Transverse colon (tissue), 4 donors: ENCODE results near the gene KRTAP3-2.

ENCODE experiments used
- EP300 ChIP-seq: sonication (generic); formaldehyde crosslinking; IDR thresholded peaks from one replicate; pipeline ENCODE4 v1.6.1; 2017; ENCODE audit warnings: antibody characterized with exemption, low read depth
- POLR2A ChIP-seq: fragments of 450-650 bp; IDR thresholded peaks from one replicate; pipeline ENCODE4 v1.6.1; 2016; ENCODE audit warnings: antibody characterized with exemption, mild to moderate bottlenecking, moderate library complexity
- POLR2AphosphoS5 ChIP-seq, 3 donors: sonication (generic); formaldehyde crosslinking; IDR thresholded peaks; one replicate each; pipeline ENCODE4 v1.6.1; 2016; ENCODE audit warnings: antibody characterized with exemption in 3 of 3
- TF ChIP-seq, protein P1 (sequence below), 5 experiments: fragments of 200-600 bp in 3 of 5; fragments of 450-650 bp in 2 of 5; sonication (generic) in 3 of 5; IDR thresholded peaks; 1 replicate in 2 of 5; 2 replicates in 3 of 5; pipeline ENCODE4 v1.5.1; 2016 to 2017; ENCODE audit warnings: antibody characterized with exemption in 5 of 5, inconsistent platforms in 3 of 5, mild to moderate bottlenecking in 2 of 5, moderate library complexity in 1 of 5

DNA sequence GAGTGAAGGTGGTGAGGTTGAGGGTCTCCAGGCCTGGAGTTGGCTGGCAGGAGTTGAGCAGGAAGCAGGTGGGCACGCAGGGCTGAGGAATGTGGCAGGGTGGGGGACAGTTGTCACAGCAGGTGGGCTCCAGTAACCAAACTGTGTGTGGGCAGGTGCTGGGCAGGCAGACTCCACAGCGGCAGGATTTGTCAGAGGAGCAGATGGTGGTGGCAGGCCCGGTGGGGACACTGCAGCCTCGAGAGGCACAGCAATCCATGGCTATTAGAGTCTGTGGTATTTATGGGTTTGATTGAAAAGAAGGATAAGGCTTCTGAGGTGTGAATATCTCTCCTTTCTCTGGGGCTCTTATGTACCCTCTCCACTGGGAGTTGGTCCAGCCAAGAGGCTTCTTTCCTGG is 5.9 kb downstream of the KRTAP3-2 start, which contains the start of gene KRTAP3-3:
- TF ChIP-seq, protein P1, sequence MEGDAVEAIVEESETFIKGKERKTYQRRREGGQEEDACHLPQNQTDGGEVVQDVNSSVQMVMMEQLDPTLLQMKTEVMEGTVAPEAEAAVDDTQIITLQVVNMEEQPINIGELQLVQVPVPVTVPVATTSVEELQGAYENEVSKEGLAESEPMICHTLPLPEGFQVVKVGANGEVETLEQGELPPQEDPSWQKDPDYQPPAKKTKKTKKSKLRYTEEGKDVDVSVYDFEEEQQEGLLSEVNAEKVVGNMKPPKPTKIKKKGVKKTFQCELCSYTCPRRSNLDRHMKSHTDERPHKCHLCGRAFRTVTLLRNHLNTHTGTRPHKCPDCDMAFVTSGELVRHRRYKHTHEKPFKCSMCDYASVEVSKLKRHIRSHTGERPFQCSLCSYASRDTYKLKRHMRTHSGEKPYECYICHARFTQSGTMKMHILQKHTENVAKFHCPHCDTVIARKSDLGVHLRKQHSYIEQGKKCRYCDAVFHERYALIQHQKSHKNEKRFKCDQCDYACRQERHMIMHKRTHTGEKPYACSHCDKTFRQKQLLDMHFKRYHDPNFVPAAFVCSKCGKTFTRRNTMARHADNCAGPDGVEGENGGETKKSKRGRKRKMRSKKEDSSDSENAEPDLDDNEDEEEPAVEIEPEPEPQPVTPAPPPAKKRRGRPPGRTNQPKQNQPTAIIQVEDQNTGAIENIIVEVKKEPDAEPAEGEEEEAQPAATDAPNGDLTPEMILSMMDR (IDR thresholded peaks at IDR 0.05): no peak
- TF ChIP-seq EP300 (no peak), POLR2AphosphoS5 (IDR thresholded peaks at IDR 0.05) (no peak), POLR2A (no peak)
